ENCODE results near the gene NOL6. TPM values are rescaled to one million over a fixed set of nuclear protein-coding genes. Genes with fewer than 3 reads are reported as not detected.

The NOL6 gene
- total RNA-seq, 4 donors from 2014 or later: 40.4 to 50.4 (median 44.1) TPM

DNA sequence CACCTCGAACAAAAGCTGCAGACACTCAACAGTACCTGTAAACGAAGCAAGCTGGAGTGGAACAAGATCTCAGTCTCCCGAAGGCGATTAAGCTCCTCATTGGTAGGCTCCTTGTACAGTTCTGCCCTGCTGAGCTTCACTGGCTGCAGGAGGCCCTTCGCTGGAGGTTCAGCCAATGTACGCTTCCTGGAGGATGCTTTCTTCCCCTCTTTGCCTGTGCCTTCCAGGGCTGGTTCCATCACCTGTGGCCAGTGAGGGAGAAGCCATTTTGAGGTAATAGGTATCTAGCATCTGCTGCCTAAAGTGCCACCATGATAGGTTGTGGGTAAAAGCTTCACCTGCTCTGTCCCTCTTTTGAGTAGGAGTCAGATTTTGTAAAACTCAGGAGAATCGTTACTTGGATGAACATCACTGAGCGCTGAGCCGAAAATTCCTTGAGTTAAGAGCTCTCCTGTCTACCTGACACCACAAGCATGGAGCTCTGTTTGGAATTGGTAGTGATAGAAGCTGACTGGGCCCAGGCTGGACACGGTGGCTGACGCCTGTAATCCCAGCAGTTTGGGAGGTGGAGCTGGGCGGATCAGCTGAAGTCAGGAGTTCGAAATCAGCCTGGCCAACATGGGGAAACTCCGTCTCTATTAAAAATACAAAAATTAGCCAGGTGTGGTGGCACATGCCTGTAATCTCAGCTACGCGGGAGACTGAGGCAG is 1.4 kb downstream of the NOL6 start:
- peak in 1 of 2 donors; percentile 34 for DNase-seq (ENCODE audit: low spot score in 2 of 2)
- peak overlapping the region; percentile 97 for H3K4me3 ChIP-seq
- H3K27me3 ChIP-seq: no peaks in the 10 kb centered on the region
- peaks cover 22% of the 10 kb centered on the region for H3K4me1 ChIP-seq
- TF ChIP-seq, protein P1, sequence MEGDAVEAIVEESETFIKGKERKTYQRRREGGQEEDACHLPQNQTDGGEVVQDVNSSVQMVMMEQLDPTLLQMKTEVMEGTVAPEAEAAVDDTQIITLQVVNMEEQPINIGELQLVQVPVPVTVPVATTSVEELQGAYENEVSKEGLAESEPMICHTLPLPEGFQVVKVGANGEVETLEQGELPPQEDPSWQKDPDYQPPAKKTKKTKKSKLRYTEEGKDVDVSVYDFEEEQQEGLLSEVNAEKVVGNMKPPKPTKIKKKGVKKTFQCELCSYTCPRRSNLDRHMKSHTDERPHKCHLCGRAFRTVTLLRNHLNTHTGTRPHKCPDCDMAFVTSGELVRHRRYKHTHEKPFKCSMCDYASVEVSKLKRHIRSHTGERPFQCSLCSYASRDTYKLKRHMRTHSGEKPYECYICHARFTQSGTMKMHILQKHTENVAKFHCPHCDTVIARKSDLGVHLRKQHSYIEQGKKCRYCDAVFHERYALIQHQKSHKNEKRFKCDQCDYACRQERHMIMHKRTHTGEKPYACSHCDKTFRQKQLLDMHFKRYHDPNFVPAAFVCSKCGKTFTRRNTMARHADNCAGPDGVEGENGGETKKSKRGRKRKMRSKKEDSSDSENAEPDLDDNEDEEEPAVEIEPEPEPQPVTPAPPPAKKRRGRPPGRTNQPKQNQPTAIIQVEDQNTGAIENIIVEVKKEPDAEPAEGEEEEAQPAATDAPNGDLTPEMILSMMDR (IDR thresholded peaks at IDR 0.05): no peak
- no peak for TF ChIP-seq EP300 (IDR thresholded peaks at IDR 0.05)
- TF ChIP-seq POLR2AphosphoS5 (IDR thresholded peaks at IDR 0.05): no peak
- TF ChIP-seq POLR2A (IDR thresholded peaks at IDR 0.05): no peak
- H3K27ac ChIP-seq: no peak overlapping the region
- no peaks in the 10 kb centered on the region for H3K9me3 ChIP-seq
- H3K36me3 ChIP-seq: peaks cover 48% of the 10 kb centered on the region
- WGBS: 85% methylated on average over 16 of the region's 16 CpGs

DNA sequence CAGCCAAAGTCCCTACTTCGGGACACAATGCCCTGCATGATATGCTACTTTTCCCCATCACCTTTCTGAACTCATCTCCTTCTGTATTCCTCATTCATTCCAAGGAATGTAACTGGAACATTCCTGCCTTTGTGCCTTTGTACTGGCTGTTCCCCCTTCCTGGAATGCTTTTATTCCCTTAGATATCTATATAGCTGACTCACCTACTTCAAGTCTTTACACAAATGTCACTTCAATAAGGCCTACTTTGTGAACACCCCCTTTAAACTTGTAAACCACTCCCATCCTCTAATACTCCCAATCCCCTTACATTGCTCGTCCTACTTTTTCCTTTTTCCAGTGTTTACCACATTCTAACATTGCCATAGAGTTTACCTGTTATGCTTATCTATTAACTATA is 2.4 kb downstream of the NOL6 start:
- no peaks in the 10 kb centered on the region for H3K27me3 ChIP-seq
- H3K36me3 ChIP-seq: peaks cover 57% of the 10 kb centered on the region
- no peak overlapping the region for H3K27ac ChIP-seq
- no peak for DNase-seq (ENCODE audit: low spot score in 2 of 2)
- H3K4me1 ChIP-seq: peaks cover 26% of the 10 kb centered on the region
- TF ChIP-seq POLR2A (IDR thresholded peaks at IDR 0.05) (no peak), POLR2AphosphoS5 (IDR thresholded peaks at IDR 0.05) (no peak), EP300 (IDR thresholded peaks at IDR 0.05) (no peak)
- TF ChIP-seq, protein P1 (IDR thresholded peaks at IDR 0.05): no peak
- H3K9me3 ChIP-seq: no peaks in the 10 kb centered on the region
- H3K4me3 ChIP-seq: no peak overlapping the region
- 84% methylated on average over 2 of the region's 2 CpGs for WGBS

DNA sequence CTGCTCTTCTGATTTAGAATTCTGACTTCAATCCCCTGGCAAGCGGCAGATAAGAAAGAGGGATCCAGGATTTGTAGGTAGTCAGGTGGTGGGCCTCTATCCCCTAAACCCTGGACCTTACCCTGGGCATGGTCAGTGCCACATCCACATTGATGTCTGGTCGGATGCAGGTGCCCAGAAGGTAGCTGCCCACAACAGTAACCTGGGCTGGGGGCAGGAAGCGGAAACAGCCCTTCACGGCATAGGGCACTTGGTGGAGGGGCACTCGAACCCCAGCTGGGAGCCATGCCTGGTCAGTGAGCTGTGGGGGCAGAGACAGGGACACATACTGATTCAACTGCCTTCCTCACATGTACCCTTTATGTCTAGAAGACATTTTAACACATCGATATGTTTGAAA is 3.8 kb downstream of the NOL6 start:
- WGBS: 100% methylated on average over 6 of the region's 6 CpGs
- no peaks in the 10 kb centered on the region for H3K27me3 ChIP-seq
- peaks cover 72% of the 10 kb centered on the region for H3K36me3 ChIP-seq
- TF ChIP-seq EP300 (IDR thresholded peaks at IDR 0.05) (no peak), POLR2A (IDR thresholded peaks at IDR 0.05) (no peak), POLR2AphosphoS5 (IDR thresholded peaks at IDR 0.05) (no peak)
- TF ChIP-seq, protein P1 (IDR thresholded peaks at IDR 0.05): no peak
- H3K9me3 ChIP-seq: no peaks in the 10 kb centered on the region
- DNase-seq (ENCODE audit: low spot score in 2 of 2): peak in 1 of 2 donors; percentile 58
- H3K4me3 ChIP-seq: no peak overlapping the region
- H3K4me1 ChIP-seq: peaks cover 27% of the 10 kb centered on the region
- no peak overlapping the region for H3K27ac ChIP-seq

DNA sequence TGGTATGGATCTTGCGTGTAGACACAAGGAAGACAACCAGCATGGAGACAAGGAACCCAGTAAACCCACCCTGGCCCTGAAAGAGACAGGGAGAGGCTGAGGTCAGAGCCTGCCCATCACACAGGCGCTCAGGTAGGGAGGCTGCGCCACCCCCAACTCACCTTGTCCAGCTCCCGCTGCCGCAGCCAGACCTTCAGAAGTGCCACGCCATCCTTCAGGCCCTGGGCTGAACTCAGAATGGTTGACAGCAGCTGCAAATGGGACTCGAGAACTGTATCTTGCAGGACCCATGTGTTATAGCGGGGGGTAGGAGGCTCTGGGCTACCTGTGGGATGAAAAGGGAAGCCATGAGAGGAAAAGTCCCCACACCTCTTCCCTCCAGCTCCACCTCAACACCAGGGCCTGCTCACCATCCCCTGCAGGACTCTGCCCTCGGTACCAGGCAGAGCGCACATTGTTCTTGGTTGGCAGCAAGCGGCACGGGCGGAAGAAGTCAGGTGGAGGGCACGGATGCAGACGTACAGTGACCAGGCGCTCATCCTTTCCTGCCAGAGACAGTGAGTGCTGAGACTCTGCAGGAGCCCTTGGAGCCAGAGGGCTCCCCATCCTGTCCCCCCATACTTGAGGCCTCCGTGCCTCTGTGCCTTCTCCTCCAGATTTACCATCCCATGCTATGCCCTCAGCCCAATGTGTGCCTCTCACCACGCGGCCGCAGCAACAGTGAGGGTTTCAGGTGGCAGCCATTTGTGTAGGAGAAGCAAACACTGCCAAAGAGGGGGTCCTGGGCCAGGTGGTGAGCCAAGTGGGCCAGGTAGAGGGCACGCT is 4.7 kb downstream of the NOL6 start:
- no peak for TF ChIP-seq POLR2AphosphoS5 (IDR thresholded peaks at IDR 0.05)
- TF ChIP-seq POLR2A (IDR thresholded peaks at IDR 0.05): no peak
- no peak for TF ChIP-seq EP300 (IDR thresholded peaks at IDR 0.05)
- TF ChIP-seq, protein P1 (IDR thresholded peaks at IDR 0.05): no peak
- peaks cover 30% of the 10 kb centered on the region for H3K4me1 ChIP-seq
- WGBS: 94% methylated on average over 19 of the region's 21 CpGs
- no peak overlapping the region for H3K27ac ChIP-seq
- no peaks in the 10 kb centered on the region for H3K27me3 ChIP-seq
- peak; percentile 40 to 58 for DNase-seq (ENCODE audit: low spot score in 2 of 2)
- no peaks in the 10 kb centered on the region for H3K9me3 ChIP-seq
- H3K4me3 ChIP-seq: no peak overlapping the region
- H3K36me3 ChIP-seq: peaks cover 81% of the 10 kb centered on the region

DNA sequence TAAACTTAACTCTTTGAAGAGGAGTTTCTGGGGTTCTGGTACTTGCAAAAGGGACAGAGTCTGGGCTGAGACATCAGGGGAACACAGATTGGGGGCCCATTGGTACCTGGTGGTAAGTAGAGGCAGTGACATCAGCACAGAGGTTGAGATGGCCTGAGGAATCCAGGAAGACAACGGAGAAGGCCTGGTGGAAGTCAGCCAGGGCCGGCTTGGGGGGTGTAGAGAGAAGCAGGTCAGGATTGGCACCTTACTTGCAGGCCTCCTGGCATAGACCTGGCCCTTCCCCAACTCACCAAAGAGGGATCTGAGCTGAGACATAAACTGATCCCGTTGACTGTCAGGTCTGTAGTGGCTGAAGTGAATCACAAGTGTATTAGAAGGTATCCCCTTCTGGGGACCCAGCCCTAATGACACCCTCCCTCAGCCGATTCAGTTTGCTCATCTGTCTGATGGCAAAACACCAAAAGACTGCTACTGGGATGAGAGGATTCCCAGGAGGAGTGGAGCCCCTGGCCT is 5.5 kb downstream of the NOL6 start:
- no peaks in the 10 kb centered on the region for H3K27me3 ChIP-seq
- DNase-seq (ENCODE audit: low spot score in 2 of 2): peak in 1 of 2 donors; percentile 40
- H3K4me3 ChIP-seq: no peak overlapping the region
- no peak overlapping the region for H3K27ac ChIP-seq
- WGBS: 86% methylated on average over 2 of the region's 4 CpGs
- H3K36me3 ChIP-seq: peaks cover 88% of the 10 kb centered on the region
- TF ChIP-seq, protein P1 (IDR thresholded peaks at IDR 0.05): no peak
- TF ChIP-seq POLR2AphosphoS5 (IDR thresholded peaks at IDR 0.05) (no peak), POLR2A (IDR thresholded peaks at IDR 0.05) (no peak), EP300 (IDR thresholded peaks at IDR 0.05) (no peak)
- H3K9me3 ChIP-seq: no peaks in the 10 kb centered on the region
- peaks cover 32% of the 10 kb centered on the region for H3K4me1 ChIP-seq
